NCI-H446 (cell line): ENCODE measurements around the gene COTL1.

Source experiments
- DNase-seq, 2 experiments: peaks; one replicate each; lab custom pipeline; 2025; lab: John Stamatoyannopoulos, UW

Gene COTL1

DNA sequence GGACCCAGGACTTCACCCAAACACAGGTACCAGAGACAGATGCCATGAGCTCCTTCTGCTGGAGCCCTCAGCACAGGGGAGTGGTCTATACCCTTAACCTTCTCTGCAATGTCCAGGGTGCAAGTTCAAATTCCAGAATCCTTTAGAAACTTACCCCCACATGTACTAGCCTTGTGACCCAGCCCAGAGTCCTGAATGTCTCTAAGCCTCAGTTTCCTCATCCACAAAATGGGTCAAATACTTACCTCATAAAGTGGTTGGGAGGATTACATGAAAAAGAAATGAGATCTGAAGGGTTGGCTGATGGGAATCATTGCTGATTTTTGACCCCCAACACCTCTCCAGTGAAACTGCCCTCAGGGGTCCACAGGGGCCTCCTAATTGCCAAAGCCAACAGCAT lies 21.7 kb downstream of the COTL1 start:
- no peak for DNase-seq

GRCh38 chr16:84595052-84595481 lies 22.8 kb downstream of the COTL1 start:
- DNase-seq = no peak

DNA sequence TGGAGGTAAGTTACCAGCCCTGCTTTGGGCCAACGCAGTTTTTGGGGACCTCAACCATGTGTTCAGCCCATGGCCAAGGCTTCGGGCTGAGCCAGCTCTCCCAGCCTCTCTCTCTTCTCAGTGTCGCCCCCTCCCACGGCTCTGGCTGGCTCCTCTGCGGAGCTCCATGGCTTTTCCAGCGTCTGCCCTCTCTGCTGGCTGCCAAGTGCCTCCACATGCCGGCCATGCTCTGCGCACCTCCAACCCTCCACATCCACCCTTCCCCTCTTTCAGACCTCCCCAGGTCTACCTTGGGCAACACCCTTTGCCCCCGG lies 23.2 kb downstream of the COTL1 start:
- no peak for DNase-seq

GRCh38 chr16:84593825-84594724 lies 23.8 kb downstream of the COTL1 start:
- DNase-seq = no peak

DNA sequence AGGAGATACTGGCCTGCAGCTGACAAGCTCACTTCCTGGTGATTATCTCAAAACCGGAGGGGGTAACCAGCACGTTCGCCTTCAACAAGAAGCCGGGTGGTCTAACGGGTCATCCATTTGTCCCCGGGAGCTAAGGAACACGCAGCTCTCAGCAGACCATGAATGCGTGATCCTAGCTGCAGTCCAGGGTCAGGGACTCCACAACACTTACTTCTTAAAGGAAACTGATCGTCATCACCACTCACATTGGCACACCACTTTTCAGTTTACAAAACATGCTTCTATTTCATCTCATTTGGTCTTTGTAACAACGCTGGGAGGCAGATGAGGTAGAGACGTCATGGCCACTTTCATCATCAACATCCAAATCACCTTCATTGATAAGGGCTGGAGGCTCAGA lies 25.2 kb downstream of the COTL1 start:
- no peak for DNase-seq

GRCh38 chr16:84589975-84590719 lies 27.7 kb downstream of the COTL1 start:
- DNase-seq = no peak

DNA sequence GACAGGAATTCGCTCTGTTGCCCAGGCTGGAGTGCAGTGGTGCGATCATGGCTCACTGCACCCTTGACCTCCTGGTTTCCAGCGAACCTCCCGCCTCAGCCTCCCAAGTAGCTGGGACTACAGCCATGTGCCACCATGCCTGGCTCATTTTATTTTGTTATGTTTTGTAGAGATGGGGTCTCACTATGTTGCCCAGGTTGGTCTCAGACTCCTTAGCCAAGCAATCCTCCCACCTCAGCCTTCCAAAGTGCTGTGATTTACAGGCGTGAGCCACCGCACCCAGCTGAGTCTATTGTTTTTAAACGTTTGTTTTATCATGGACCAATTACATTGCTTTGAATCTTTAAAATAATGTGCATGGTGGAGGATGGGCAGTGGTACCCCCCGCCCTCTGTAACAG lies 28.9 kb downstream of the COTL1 start:
- DNase-seq = no peak

- DNase-seq = no peak
These were observed 32.0 kb downstream of the COTL1 start for GRCh38 chr16:84585886-84586285.

DNA sequence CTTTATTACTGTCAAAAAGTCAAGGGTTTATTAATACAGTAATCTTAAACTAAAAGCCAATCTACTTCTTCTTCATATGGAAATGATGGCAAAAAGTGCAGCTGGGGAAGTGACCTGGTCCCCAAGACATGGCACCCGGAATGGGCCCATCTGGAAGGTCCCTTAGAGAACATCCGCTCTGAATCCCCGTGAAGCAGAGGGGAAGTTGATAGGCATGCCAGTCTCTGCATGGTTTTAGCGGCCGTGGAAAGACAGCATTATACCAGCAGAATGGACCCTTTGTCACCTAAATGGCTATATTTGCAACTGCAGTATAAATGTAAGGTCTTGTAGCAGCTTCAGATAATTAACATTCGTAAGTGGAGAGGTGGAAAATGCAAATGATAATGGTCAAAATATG lies 32.4 kb downstream of the COTL1 start:
- no peak for DNase-seq

DNA sequence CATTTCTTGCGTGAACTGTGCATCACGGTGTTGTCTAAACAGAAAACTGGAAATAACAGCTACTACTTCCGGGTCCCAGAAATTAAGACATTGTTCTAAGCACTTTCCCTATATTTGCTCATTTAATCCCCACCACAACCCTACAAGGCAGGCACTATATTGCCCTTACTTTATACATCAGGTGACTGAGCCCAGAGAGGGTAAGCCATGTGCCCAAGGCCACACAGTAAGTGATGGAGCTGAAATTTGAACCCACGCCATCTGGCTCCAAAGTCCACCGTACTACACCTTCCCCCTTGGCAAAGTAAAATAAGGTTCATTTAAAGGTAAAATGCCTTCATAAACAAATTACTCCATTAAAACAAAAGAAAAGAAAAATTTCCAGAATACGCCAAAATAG lies 33.2 kb downstream of the COTL1 start:
- no peak for DNase-seq

DNA sequence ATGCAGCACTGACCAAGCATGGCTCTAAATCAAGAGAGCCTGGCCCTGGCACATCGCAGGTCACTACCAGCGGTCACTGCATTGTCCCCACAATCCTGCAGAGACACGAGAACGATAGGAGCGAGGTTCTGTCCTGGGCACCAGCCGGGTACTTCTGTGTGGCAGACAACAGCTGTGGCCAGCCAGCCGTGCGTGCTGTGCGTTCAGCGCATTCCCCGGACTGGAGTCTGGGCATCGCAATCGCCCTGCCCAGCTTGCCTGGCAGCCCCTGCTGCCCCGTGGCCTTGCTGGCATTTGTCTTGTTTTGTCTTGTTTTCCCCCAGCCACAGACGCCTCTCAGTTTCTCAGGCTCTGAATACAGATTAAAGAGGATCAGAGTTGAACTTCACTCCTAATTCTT lies 33.9 kb downstream of the COTL1 start:
- no peak for DNase-seq

GRCh38 chr16:84582958-84583516 lies 34.8 kb downstream of the COTL1 start:
- no peak for DNase-seq

DNA sequence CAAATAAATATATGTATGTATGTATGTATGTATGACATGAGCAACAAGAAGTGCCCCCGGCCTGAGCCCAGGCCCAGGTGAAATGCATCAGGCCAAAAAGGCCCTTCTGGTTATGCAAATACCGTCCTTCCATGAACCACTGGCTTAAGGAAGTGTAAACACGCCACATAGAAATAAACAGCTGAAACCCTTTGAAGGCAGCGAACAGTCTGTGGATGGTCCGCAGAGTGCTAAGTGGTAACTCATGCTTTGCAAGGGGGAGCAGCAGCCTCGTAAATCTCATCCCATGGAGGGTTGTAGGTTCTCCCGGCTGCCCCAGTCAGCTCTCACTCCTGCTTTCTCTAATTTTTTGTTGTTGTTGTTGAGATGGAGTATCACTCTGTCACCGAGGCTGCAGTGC lies 36.7 kb downstream of the COTL1 start:
- DNase-seq = no peak

- DNase-seq = no peak
These were observed 37.9 kb downstream of the COTL1 start for GRCh38 chr16:84579936-84580335.

- no peak for DNase-seq
These were observed 39.2 kb downstream of the COTL1 start for GRCh38 chr16:84578538-84579126.

DNA sequence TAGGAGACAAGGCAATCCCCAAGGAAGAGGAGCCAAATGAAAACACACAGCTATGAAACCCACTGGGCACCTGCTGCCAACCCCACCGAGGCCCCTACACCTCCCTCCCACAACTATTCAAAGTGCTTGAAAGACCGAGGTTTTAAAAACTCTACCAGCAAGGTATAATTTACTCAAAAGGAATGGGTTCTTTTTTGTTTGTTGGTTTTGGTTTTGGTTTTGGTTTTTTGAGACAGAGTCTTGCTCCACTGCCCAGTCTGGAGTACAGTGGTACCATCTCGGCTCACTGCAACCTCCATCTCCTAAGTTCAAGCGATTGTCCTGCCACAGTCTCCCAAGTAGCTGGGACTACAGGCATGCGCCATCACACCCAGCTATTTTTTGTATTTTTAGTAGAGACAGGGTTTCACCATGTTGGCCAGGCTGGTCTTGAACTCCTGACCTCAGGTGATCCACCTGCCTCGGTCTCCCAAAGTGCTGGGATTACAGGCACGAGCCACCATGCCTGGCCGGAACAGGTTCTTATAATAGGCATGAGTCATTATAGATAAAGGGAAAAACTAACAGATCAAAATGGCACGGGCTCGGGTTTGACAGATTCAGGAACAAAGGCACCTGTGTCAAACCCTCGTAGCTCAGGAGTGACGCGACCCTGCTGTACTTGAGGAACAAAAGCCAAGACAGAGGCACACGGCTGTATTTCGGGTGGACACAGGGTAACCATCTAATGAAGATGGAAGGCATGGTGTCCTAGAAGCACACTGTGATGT lies 40.7 kb downstream of the COTL1 start:
- DNase-seq = no peak

- DNase-seq = no peak
These were observed 42.0 kb downstream of the COTL1 start for GRCh38 chr16:84575914-84576313.

GRCh38 chr16:84574191-84574590 lies 43.7 kb downstream of the COTL1 start:
- no peak for DNase-seq

- no peak for DNase-seq
These were observed 45.8 kb downstream of the COTL1 start for GRCh38 chr16:84572096-84572495.

DNA sequence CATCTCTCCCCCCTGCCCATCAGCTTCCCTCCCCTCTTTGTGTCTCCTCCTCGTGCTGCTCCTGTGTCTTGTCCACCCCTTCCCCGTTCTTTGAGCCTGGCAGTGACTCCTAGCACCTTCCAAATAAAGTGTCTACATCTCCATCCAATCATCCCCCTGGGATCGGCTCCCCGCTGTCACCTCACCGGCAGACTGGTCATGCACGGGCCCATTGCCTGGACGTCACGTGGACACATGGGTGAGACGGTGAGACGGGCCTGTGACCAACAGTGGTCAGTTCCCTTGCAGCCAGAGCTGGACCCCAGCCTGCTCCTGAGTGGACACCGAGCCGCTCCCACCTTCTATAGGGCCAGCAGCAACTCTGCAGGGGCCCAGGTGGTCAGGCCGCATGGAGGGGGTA lies 46.4 kb downstream of the COTL1 start:
- no peak for DNase-seq

GRCh38 chr16:84570739-84571403 lies 47.0 kb downstream of the COTL1 start:
- DNase-seq = peak in 1 of 2 experiments; percentile 56
